ENCODE data around the gene CDC34. TPM values are rescaled to one million over a fixed set of nuclear protein-coding genes. Genes with fewer than 3 reads are reported as not detected.

Gene CDC34
- total RNA-seq, 4 donors from 2014 or later: 25.8 to 81.2 (median 42.4) TPM

DNA sequence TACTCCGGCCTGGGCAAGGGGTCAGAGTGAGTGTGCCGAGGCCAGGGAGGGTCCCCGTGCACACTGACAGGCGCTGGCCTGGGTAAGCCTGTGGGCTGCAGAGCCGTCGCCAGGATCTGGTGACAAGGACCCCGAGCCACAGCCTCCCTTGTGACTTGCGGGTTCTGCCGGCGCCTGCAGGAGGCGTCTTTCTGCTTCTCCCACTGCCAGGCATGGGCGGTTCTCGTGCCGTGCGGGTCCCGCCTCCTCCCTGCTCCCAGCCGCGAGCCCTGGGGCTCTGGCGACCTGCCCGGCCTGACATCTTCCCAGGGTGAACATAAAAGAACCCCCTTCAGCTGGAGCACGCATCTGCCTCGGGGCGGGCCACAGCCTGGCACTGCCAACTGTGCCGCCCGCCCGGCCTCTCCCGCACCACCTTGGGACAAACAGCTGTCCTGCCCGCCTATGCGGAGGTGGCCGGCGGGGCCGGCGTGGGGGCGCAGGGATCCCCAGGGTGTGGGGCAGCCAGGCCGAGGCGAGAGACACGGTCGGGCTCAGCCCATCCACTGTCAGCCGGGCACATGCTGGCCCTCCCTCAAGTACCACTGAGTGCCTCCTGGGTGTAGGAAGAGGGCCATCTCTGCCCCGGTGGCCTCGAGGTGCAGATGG, 56.7 kb downstream of the CDC34 start:
- TF ChIP-seq, protein P1, sequence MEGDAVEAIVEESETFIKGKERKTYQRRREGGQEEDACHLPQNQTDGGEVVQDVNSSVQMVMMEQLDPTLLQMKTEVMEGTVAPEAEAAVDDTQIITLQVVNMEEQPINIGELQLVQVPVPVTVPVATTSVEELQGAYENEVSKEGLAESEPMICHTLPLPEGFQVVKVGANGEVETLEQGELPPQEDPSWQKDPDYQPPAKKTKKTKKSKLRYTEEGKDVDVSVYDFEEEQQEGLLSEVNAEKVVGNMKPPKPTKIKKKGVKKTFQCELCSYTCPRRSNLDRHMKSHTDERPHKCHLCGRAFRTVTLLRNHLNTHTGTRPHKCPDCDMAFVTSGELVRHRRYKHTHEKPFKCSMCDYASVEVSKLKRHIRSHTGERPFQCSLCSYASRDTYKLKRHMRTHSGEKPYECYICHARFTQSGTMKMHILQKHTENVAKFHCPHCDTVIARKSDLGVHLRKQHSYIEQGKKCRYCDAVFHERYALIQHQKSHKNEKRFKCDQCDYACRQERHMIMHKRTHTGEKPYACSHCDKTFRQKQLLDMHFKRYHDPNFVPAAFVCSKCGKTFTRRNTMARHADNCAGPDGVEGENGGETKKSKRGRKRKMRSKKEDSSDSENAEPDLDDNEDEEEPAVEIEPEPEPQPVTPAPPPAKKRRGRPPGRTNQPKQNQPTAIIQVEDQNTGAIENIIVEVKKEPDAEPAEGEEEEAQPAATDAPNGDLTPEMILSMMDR (IDR thresholded peaks at IDR 0.05; ENCODE audit: low read depth): no peak

DNA sequence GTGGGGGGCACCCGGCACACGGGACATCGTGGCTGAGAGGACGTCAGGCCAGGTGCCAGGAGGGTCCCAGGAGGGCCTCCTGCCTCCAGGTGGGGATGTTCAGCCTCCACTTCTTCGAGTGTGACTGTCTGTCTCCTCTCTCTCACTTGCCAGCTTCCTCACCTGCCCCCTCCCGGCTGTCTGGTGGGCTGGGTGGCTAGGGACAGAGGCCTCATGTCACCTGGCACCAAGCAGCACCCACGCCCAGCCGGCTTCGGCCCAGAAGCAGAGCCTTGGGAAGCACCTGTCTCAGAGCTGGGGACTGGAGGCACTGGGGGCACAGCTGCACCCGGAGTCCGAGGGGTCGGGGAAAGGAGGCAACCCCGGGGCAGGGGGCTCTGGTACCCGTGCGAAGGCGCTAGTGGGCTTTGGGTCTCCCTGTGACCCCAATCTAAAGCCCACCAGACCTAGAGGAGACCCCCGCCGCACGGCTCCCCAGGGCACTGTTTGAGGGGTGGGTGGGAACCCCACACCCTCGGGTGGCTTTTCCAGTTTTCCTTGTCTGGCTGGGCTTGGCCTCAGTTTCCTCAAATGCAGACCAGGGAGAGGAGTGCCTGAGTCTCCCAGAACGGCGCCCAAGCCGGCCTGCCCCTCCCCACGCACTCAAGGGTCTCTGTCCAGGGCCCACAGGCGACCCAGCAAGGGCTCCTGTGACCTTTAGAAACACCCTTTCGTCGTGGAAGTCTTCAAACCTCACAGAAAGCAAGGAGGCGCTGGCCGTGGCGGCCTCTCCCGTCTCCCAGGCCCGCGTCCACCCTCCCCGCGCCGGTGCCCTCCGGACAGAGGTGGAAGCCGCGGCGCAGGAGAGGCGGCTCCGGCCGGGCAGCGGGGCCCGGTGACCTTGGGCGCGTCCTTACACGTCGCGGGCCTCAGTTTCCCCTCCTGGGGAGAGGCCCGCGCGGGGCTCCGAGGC, 57.5 kb downstream of the CDC34 start:
- TF ChIP-seq, protein P1 (IDR thresholded peaks at IDR 0.05; ENCODE audit: low read depth): no peak

DNA sequence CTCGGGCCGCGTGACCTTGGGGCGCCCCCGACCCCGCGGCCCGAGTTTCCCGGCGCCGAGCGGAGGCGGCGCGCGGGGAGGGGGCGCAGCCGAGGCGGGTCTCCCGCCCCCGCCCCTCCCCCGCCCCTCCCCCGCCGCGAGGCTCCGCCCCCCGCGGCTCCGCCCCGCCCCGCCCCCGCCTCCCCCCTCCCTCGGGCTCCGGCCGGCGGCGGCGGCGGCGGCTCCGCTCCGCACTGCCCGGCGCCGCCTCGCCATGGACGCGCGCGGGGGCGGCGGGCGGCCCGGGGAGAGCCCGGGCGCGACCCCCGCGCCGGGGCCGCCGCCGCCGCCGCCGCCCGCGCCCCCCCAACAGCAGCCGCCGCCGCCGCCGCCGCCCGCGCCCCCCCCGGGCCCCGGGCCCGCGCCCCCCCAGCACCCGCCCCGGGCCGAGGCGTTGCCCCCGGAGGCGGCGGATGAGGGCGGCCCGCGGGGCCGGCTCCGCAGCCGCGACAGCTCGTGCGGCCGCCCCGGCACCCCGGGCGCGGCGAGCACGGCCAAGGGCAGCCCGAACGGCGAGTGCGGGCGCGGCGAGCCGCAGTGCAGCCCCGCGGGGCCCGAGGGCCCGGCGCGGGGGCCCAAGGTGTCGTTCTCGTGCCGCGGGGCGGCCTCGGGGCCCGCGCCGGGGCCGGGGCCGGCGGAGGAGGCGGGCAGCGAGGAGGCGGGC, 58.3 kb downstream of the CDC34 start, which contains the start of gene HCN2:
TSS of gene HCN2 (plus strand) at position 189 of the 703 bp plus-strand sequence. CDS start at position 254, 65 bp downstream.
- TF ChIP-seq, protein P1 (IDR thresholded peaks at IDR 0.05; ENCODE audit: low read depth): no peak

DNA sequence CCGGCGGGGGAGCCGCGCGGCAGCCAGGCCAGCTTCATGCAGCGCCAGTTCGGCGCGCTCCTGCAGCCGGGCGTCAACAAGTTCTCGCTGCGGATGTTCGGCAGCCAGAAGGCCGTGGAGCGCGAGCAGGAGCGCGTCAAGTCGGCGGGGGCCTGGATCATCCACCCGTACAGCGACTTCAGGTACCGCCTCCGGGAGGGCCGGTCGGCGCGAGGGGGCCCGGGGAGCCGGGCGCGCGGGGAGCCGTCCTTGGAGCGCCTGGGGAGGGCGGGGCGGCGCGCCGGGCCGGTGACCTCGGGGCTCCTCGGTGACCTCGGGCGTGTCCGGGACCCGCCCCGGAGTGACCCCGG, 58.8 kb downstream of the CDC34 start:
- TF ChIP-seq, protein P1 (IDR thresholded peaks at IDR 0.05; ENCODE audit: low read depth): no peak

DNA sequence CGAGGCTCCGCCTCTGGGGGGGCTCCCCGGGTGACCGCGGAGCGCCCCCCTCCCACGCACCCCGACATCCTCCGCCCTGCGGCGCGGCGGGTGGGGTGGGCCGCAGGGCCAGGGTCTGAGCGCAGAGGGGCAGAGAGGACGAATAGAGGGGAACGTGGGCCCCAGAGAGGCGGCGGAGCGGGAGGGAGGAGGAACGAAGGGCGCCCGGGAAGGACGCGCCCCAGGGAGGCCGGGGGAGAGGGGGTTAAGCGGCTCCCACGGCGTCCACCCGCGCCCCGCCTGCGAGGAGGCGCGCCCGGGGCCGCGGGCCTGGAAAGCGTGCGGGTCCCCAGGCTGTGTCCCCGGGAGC, 59.2 kb downstream of the CDC34 start:
- TF ChIP-seq, protein P1 (IDR thresholded peaks at IDR 0.05; ENCODE audit: low read depth): no peak

DNA sequence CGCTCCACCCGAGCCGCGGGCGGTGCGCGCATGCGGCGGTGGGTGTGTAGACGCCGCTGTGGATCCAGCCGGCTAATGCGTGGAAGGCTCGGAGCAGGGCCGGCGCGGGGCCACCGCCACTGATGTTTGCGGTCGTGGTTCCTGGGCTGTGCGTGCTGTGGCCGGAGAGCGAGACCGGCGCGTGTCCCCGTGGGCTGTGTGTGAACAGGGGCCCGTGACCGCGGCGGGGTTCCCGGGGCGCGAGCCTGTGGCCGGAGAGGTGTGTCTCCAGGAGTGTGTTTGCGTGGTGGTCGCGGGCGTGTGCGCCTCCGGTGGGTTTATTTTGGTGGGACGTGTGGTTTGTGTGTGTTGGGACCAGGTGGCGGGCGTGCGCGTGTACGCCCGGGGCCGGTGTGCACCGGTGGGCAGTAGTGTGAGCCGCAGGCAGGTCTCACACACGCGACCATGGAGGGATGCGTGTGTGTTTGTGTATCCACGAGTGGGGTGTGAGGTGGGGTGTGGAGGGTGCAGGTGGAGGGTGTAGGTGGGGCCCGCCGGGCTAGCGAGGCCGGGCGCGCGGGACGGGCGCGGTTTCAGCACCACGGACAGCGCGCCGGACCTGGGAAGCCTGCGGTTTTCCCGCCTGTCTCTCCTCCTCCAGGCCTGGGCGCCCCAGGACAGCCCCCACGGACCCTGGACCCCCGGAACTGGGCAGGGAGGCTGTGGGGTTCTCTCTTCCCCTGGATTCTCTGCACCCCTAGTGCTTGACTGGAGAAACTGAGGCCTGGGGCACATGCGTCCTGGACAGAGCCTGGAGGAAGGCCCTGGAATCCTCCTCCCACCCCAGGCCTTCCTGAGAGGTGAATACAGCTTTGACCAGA, 59.8 kb downstream of the CDC34 start:
- TF ChIP-seq, protein P1 (IDR thresholded peaks at IDR 0.05; ENCODE audit: low read depth): no peak

Other genes with a start within 250 kb of the CDC34 start
- 1 to 10 TPM in 3 of 4 donors, not detected in 1; 1.0 to 4.1 (median 1.5) TPM for gene PLPP2, start 240.4 kb upstream of the CDC34 start, total RNA-seq
- 10 to 100 TPM in 2 of 4 donors, 1 to 10 TPM in 2; 2.4 to 16.0 (median 9.2) TPM for gene MIER2, start 187.0 kb upstream of the CDC34 start, total RNA-seq
- 1 to 10 TPM in 1 of 4 donors, under 1 TPM in 2, not detected in 1; 0.44 to 6.8 (median 0.51) TPM for gene C2CD4C, start 122.6 kb upstream of the CDC34 start, total RNA-seq
- 10 to 100 TPM in 1 of 4 donors, 1 to 10 TPM in 3; 7.3 to 20.2 (median 8.9) TPM for gene SHC2, start 70.7 kb upstream of the CDC34 start, total RNA-seq
- under 1 TPM in 2 of 4 donors, not detected in 2; 0.38 to 0.68 TPM for gene MADCAM1, start 35.3 kb upstream of the CDC34 start, total RNA-seq
- gene TPGS1, start 24.3 kb upstream of the CDC34 start, total RNA-seq: 10 to 100 TPM in 3 of 4 donors, 1 to 10 TPM in 1; 9.1 to 54.1 (median 41.5) TPM
- under 1 TPM in 1 of 4 donors, not detected in 3; 0.88 TPM for gene GZMM, start 12.3 kb downstream of the CDC34 start, total RNA-seq
- 100 to 1,000 TPM; 313 to 793 (median 445) TPM for gene BSG, start 40.8 kb downstream of the CDC34 start, total RNA-seq
- not detected for gene HCN2, start 58.1 kb downstream of the CDC34 start, total RNA-seq
- gene POLRMT, start 101.8 kb downstream of the CDC34 start, total RNA-seq: 10 to 100 TPM; 11.9 to 41.4 (median 14.7) TPM
- gene FGF22, start 108.1 kb downstream of the CDC34 start, total RNA-seq: 1 to 10 TPM in 2 of 4 donors, not detected in 2; 1.3 to 2.2 TPM
- gene RNF126, start 131.5 kb downstream of the CDC34 start, total RNA-seq: 10 to 100 TPM; 23.3 to 85.9 (median 31.1) TPM
- gene FSTL3, start 144.6 kb downstream of the CDC34 start, total RNA-seq: 100 to 1,000 TPM in 2 of 4 donors, 10 to 100 TPM in 2; 54.5 to 124 (median 91.4) TPM
- gene PRSS57, start 163.7 kb downstream of the CDC34 start, total RNA-seq: not detected
- 100 to 1,000 TPM in 1 of 4 donors, 10 to 100 TPM in 3; 57.1 to 228 (median 77.4) TPM for gene PALM, start 177.2 kb downstream of the CDC34 start, total RNA-seq
- gene MISP, start 219.4 kb downstream of the CDC34 start, total RNA-seq: not detected